Epithelial cell of esophagus (primary cell): ENCODE data around the gene POLR2L.
A peak's percentile ranks its signal among the peaks of the same experiment; 100 is the strongest.

Source experiments
- DNase-seq: peaks from one replicate; pipeline ENCODE4 v3.0.0; 2010; ENCODE audit warnings: low read depth
- H3K4me3 ChIP-seq: 2 replicates; pipeline ENCODE4 v1.5.1; 2011; ENCODE audit warnings: mild to moderate bottlenecking, low read length, control low read depth
- CTCF ChIP-seq: IDR thresholded peaks from 2 replicates; pipeline ENCODE4 v1.5.1; 2011; ENCODE audit warnings: low read depth, mild to moderate bottlenecking, low read length, control low read depth, inconsistent platforms; ENCODE audit not compliant: insufficient read depth; ENCODE audit errors: missing control alignments

The POLR2L gene

GRCh38 chr11:820655-821511 lies 21.4 kb downstream of the POLR2L start:
- H3K4me3 ChIP-seq: peak overlapping the region; percentile 61
- peak; percentile 40 for DNase-seq
- no peak for TF ChIP-seq CTCF

- peak overlapping the region; percentile 61 for H3K4me3 ChIP-seq
- TF ChIP-seq CTCF: no peak
- peak; percentile 85 for DNase-seq
Observed at GRCh38 chr11:819943-820649, 22.2 kb downstream of the POLR2L start.

GRCh38 chr11:819129-819931 lies 23.0 kb downstream of the POLR2L start:
- DNase-seq: peak; percentile 92
- TF ChIP-seq CTCF: no peak
- peak overlapping the region; percentile 61 for H3K4me3 ChIP-seq

DNA sequence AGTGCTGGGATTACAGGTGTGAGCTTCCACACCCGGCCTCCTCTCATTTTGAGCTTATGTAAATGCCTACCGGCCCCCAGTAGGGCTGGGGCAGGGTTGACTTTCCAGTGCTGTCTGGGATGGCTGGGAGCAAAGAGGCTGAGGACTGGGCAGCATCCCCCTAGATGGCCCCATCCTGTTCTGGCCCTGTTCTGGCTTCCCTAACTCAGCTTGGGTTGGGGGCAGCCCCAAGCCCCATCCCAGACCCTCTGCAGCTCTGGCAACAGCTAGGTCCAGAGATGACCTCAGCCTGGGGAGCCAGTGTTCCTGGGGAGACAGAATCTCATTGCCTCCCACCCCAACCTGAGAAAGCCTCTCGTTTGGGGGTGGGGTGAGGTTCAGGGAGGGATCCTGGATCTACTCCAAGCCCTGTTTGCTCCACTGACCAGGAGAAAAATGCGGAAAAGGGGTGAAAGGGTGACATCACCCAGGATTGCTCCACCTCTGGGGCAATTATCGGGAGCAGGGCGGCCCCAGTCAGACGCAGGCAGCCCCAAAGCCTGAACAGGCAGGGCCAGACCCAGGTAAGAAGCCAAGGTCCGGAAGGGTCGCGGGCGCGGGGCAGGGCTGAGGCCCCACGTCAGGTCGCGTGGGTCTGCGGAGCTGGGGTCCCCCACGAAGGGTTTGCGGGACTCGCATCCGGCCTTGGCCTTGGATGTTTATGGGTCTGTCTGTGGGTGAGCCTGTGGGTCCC lies 23.8 kb downstream of the POLR2L start, which contains the start of gene PNPLA2:
PNPLA2 (plus strand) TSS at position 519 of the 733 bp plus-strand sequence. CDS start 805 bp downstream, outside the sequence.
- H3K4me3 ChIP-seq: peak within 1 kb of the TSS; percentile 61
- TF ChIP-seq CTCF: no peak
- peak; percentile 79 for DNase-seq

- no peak for TF ChIP-seq CTCF
- no peak for DNase-seq
- no peak overlapping the region for H3K4me3 ChIP-seq
Observed at GRCh38 chr11:816433-816779, 25.9 kb downstream of the POLR2L start.
